Mucosa of stomach (tissue), 1 donor: ENCODE measurements around the gene DRG1.
"Not testable (repeated sequence)": the region's sequence is repeated elsewhere in the genome, so short reads cannot be mapped to it uniquely, and the experiment has no call there.

Source experiments
- H3K27me3 ChIP-seq: one replicate; pipeline ENCODE4 v1.7.0; 2013; ENCODE audit warnings: mild to moderate bottlenecking, low read length; ENCODE audit not compliant: control insufficient read depth, insufficient read depth
- H3K36me3 ChIP-seq: one replicate; pipeline ENCODE4 v1.7.0; 2013; ENCODE audit warnings: low read length; ENCODE audit not compliant: control insufficient read depth, insufficient read depth
- H3K4me1 ChIP-seq: one replicate; pipeline ENCODE4 v1.7.0; 2013; ENCODE audit warnings: mild to moderate bottlenecking, low read length; ENCODE audit not compliant: control insufficient read depth, insufficient read depth
- H3K4me3 ChIP-seq: one replicate; pipeline ENCODE4 v1.7.0; 2013; ENCODE audit warnings: low read length
- H3K9ac ChIP-seq: one replicate; pipeline ENCODE4 v1.7.0; 2013; ENCODE audit warnings: mild to moderate bottlenecking, low read length, moderate library complexity
- H3K9me3 ChIP-seq: one replicate; pipeline ENCODE4 v1.7.0; 2013; ENCODE audit warnings: mild to moderate bottlenecking, low read length, moderate library complexity; ENCODE audit not compliant: control insufficient read depth
- donor health status: Pancreatic carcinoma.

Gene DRG1

DNA sequence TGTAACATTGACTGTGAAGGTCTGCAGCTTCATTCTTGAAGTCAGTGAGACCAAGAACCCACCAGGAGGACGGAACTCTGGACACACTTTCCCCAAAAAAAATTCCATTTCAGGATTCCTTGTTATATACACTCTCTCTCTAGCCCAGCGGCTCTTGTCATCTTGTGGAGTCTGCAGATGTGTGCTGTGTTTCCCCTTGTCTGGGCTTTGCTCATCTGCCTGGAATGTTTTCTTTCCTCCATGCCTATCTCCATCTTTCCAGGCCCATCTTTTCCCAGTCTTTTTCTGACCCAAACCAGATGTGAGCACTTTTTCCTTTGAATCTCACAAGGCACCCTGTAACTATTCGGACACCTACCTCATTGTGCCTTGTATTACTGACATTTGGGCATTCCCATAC, 5.1 kb upstream of the DRG1 start:
- H3K27me3 ChIP-seq, result no peaks in the 10 kb centered on the region
- no peak overlapping the region for H3K4me3 ChIP-seq
- no peaks in the 10 kb centered on the region for H3K4me1 ChIP-seq
- H3K9ac ChIP-seq, result no peak overlapping the region
- no peaks in the 10 kb centered on the region for H3K36me3 ChIP-seq
- no peaks in the 10 kb centered on the region for H3K9me3 ChIP-seq

- H3K27me3 ChIP-seq, result no peaks in the 10 kb centered on the region
- no peaks in the 10 kb centered on the region for H3K9me3 ChIP-seq
- no peak overlapping the region for H3K4me3 ChIP-seq
- peak overlapping the region; percentile 13 for H3K9ac ChIP-seq
- H3K4me1 ChIP-seq, result no peaks in the 10 kb centered on the region
- no peaks in the 10 kb centered on the region for H3K36me3 ChIP-seq
These were observed 1.2 kb upstream of the DRG1 start for GRCh38 chr22:31398231-31398630.

DNA sequence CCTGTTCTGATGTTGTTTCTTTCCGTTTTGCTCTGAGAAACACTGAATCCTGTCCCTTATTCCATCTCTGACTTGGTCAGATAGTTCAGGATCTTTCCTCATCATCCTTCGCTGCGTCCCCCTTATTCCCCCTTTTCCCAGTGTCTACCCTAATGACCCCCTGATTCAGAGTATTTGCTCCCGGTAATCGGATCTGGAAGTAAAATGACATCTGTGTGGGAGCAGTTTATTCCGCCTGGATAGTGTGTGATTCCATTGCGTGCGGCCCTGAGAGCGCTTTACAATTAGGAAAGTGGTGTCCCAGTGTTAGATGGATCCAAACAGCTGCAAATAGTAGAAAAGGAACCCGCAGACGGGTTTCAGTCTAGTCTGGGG, 606 bp downstream of the DRG1 start:
- Histone ChIP-seq H3K4me3 (peak overlapping the region; percentile 62), H3K4me1 (no peaks in the 10 kb centered on the region), H3K36me3 (no peaks in the 10 kb centered on the region), H3K27me3 (no peaks in the 10 kb centered on the region), H3K9ac (peak overlapping the region; percentile 85), H3K9me3 (no peaks in the 10 kb centered on the region)

- H3K36me3 ChIP-seq, result not testable (repeated sequence)
These were observed 2.9 kb downstream of the DRG1 start for GRCh38 chr22:31402350-31402749.

DNA sequence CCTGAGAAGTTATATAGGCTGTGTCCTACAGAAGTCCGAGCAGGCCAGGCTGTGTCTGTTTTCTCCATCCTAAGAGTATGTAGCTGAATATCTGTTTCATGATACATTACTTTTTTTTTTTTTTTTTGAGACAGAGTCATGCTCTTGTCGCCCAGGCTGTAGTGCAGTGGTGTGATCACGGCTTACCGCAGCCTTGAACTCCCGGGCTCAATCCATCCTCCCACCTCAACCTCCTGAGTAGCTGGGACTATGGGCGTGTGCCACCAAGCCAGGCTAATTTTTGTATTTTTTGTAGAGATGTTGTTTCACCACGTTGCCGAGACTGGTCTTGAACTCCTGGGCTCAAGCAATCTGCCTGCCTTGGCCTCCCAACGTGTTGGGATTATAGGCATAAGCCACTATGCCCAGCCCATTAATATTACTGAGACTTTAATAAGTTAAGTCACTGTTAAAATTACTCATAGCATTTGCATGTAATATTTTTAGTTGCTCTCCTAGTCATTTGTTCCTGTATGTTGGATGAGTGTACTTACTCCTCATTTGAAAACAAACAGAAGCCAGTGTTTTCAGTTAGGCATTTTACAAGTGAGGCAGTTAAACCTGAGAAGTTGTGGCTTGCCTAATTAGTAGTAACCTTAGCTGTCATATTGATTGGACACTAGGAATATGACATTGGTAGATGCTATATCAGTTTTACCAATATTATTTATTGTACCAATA, 26.1 kb downstream of the DRG1 start:
- Histone ChIP-seq H3K9me3 (no peaks in the 10 kb centered on the region), H3K4me3 (no peak overlapping the region), H3K36me3 (no peaks in the 10 kb centered on the region), H3K27me3 (no peaks in the 10 kb centered on the region), H3K9ac (no peak overlapping the region), H3K4me1 (no peaks in the 10 kb centered on the region)

More at GRCh38 chr22:31402350-31402749, 2.9 kb downstream of the DRG1 start:
- not testable (repeated sequence) for H3K4me1 ChIP-seq, H3K9me3 ChIP-seq, H3K27me3 ChIP-seq, H3K4me3 ChIP-seq, H3K9ac ChIP-seq

- no peaks in the 10 kb centered on the region for H3K4me1 ChIP-seq
- peaks cover 17% of the 10 kb centered on the region for H3K36me3 ChIP-seq
- H3K9ac ChIP-seq, result no peak overlapping the region
- H3K4me3 ChIP-seq, result no peak overlapping the region
- no peaks in the 10 kb centered on the region for H3K27me3 ChIP-seq
- H3K9me3 ChIP-seq, result no peaks in the 10 kb centered on the region
These were observed 32.5 kb downstream of the DRG1 start for GRCh38 chr22:31431950-31432349.

DNA sequence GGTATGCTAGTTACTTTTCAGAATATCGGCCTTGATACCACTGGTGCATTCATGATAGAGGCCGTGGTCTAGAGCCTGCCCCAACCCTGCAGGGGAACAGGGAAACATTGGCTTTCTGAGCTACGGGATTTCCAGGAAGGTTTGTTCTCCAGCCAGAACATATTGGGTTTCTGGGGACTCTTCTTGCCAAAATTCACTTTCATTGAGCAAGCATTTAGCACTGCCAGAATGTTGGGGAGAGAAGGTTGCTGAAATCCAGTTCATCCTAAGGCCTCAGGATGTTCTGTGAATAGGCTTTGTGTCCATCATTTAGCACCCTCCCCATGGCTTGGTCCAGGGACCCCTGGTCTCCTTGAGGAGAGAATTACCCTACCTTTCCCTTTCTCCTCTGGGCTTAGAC, 36.7 kb downstream of the DRG1 start:
- Histone ChIP-seq H3K36me3 (peaks cover 17% of the 10 kb centered on the region), H3K4me1 (no peaks in the 10 kb centered on the region), H3K27me3 (no peaks in the 10 kb centered on the region), H3K9me3 (no peaks in the 10 kb centered on the region), H3K9ac (no peak overlapping the region), H3K4me3 (no peak overlapping the region)

DNA sequence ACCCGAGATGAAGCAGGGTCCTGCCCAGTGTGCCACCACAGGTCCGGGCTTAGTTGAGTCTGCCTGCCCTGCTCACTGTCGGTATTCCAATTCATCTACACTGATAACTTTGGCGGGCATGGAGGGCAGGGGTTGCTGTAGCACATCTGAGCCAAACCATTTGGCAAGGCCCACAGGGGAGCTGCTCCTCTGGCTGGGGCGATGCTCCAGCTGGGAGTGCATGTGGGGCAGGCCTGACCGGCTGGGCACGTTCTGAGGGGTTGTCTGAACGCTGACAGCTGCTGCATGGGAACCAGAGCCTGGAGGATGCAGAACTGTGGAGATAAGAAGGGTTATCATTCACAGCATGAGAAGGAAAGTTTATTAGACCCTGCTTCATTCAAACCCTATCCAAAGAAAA, 40.4 kb downstream of the DRG1 start:
- no peak overlapping the region for H3K9ac ChIP-seq
- H3K36me3 ChIP-seq, result peaks cover 7% of the 10 kb centered on the region
- H3K4me1 ChIP-seq, result no peaks in the 10 kb centered on the region
- no peaks in the 10 kb centered on the region for H3K27me3 ChIP-seq
- no peaks in the 10 kb centered on the region for H3K9me3 ChIP-seq
- no peak overlapping the region for H3K4me3 ChIP-seq

- H3K36me3 ChIP-seq, result peaks cover 7% of the 10 kb centered on the region
- H3K9ac ChIP-seq, result no peak overlapping the region
- no peaks in the 10 kb centered on the region for H3K4me1 ChIP-seq
- H3K27me3 ChIP-seq, result no peaks in the 10 kb centered on the region
- H3K9me3 ChIP-seq, result no peaks in the 10 kb centered on the region
- H3K4me3 ChIP-seq, result no peak overlapping the region
These were observed 41.3 kb downstream of the DRG1 start for GRCh38 chr22:31440681-31441080.

DNA sequence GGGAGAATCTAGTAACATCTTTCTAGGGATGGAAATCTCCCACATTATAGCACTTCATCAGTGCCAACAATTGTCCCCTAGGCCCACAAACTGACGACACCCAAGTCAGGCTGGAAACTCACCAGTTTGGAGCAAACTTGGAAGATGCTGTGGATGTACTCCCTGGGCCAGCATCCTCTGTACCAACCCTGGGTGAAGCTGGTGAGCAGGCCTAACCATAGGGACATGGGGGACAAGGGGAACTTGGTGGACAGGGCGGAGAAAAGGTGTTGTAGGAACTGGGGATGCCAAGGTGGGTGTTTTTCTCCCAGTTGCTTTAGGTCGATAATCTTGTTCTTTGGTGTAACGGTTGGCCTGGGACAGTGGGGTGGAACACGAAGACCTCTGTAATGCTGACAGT, 42.2 kb downstream of the DRG1 start:
- H3K9me3 ChIP-seq, result no peaks in the 10 kb centered on the region
- H3K9ac ChIP-seq, result no peak overlapping the region
- no peaks in the 10 kb centered on the region for H3K36me3 ChIP-seq
- no peaks in the 10 kb centered on the region for H3K4me1 ChIP-seq
- H3K27me3 ChIP-seq, result no peaks in the 10 kb centered on the region
- no peak overlapping the region for H3K4me3 ChIP-seq

- Histone ChIP-seq H3K9ac (no peak overlapping the region), H3K36me3 (no peaks in the 10 kb centered on the region), H3K27me3 (no peaks in the 10 kb centered on the region), H3K9me3 (no peaks in the 10 kb centered on the region), H3K4me1 (no peaks in the 10 kb centered on the region), H3K4me3 (no peak overlapping the region)
These were observed 43.5 kb downstream of the DRG1 start for GRCh38 chr22:31442768-31443489.

DNA sequence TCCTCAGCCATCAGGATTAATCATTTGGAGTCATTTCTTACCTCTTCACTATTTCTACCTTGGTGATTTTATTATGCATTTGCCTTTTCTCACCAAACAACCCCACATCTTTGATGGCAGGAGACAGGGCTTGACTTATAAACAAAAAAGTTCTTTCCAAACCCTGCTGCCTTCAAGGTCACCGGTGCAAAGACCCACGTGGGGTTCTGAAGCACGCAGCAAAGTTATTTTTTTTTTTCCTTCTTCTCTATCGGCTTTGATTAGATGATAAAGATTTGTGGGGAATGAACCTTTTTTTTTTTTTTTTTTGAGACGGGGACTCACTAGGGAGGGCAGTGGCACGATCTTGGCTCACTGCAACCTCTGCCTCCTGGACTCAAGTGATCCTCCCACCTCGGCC, 44.1 kb downstream of the DRG1 start:
- H3K27me3 ChIP-seq, result no peaks in the 10 kb centered on the region
- no peak overlapping the region for H3K9ac ChIP-seq
- H3K4me1 ChIP-seq, result no peaks in the 10 kb centered on the region
- H3K36me3 ChIP-seq, result no peaks in the 10 kb centered on the region
- no peak overlapping the region for H3K4me3 ChIP-seq
- H3K9me3 ChIP-seq, result no peaks in the 10 kb centered on the region
